ENCODE data around the gene TSNAXIP1. TPM values are rescaled to one million over a fixed set of nuclear protein-coding genes. Genes with fewer than 3 reads are reported as not detected.

The TSNAXIP1 gene
- total and polyA plus RNA-seq, 9 of the 15 experiments (the other 6 are each of a cell fraction or from before 2014, with no cell fraction given), result 0.03 to 0.24 (median 0.11) TPM; not detected in 4

- BruUV-seq (replicated peaks), result no TSS peak
- ATAC-seq, result no peak
- TF ChIP-seq, protein P1, sequence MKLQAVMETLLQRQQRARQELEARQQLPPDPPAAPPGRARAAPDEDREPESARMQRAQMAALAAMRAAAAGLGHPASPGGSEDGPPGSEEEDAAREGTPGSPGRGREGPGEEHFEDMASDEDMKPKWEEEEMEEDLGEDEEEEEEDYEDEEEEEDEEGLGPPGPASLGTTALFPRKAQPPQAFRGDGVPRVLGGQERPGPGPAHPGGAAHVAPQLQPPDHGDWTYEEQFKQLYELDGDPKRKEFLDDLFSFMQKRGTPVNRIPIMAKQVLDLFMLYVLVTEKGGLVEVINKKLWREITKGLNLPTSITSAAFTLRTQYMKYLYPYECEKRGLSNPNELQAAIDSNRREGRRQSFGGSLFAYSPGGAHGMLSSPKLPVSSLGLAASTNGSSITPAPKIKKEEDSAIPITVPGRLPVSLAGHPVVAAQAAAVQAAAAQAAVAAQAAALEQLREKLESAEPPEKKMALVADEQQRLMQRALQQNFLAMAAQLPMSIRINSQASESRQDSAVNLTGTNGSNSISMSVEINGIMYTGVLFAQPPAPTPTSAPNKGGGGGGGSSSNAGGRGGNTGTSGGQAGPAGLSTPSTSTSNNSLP (IDR thresholded peaks at IDR 0.05; ENCODE audit: borderline replicate concordance, low read depth, low read length), result no peak
- TF ChIP-seq ZNF586 (CRISPR knock-in tag; conservative IDR thresholded peaks at IDR 0.05) (no peak), RFX1 (IDR thresholded peaks at IDR 0.05) (no peak), ZBTB40 (IDR thresholded peaks at IDR 0.05) (no peak), ZBTB40 (CRISPR knock-in tag; IDR thresholded peaks at IDR 0.05) (no peak), NUFIP1 (IDR thresholded peaks at IDR 0.05; ENCODE audit: partially characterized antibody) (no peak), TFE3 (CRISPR knock-in tag; IDR thresholded peaks at IDR 0.05) (no peak)
- TF ChIP-seq, protein P2, sequence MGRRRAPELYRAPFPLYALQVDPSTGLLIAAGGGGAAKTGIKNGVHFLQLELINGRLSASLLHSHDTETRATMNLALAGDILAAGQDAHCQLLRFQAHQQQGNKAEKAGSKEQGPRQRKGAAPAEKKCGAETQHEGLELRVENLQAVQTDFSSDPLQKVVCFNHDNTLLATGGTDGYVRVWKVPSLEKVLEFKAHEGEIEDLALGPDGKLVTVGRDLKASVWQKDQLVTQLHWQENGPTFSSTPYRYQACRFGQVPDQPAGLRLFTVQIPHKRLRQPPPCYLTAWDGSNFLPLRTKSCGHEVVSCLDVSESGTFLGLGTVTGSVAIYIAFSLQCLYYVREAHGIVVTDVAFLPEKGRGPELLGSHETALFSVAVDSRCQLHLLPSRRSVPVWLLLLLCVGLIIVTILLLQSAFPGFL (CRISPR knock-in tag; IDR thresholded peaks at IDR 0.05), result no peak
Observed at GRCh38 chr16:67770346-67770991, 36.2 kb upstream of the TSNAXIP1 start.

More at GRCh38 chr16:67770346-67770991, 36.2 kb upstream of the TSNAXIP1 start:
- in situ Hi-C loops (cut with MboI), result no loop called here
- H3K27ac ChIP-seq (ENCODE audit: extremely low read depth, low read depth, low read length), result no peak overlapping the region
- H3K4me1 ChIP-seq (replicated peaks in 1 of 2; ENCODE audit: control insufficient read depth in 2 of 2, insufficient read depth in 2 of 2, low read length in 2 of 2), result peaks cover 12 to 17% of the 10 kb centered on the region in 2 experiments; a peak in 4 of 5 replicates
- intact Hi-C loops (cut with micrococcal nuclease), result no loop called here
- no peak overlapping the region for H3K4me2 ChIP-seq (ENCODE audit: insufficient read depth, low read length)
- DNase-seq (ENCODE audit: extremely low read depth in 1 of 4, low spot score in 3 of 4), result no peak
- no peaks in the 10 kb centered on the region for H3K9me1 ChIP-seq (ENCODE audit: control insufficient read depth, insufficient read depth, low read length)
- no peaks in the 10 kb centered on the region for H4K20me1 ChIP-seq (replicated peaks; ENCODE audit: control insufficient read depth, insufficient read depth, low read length)
- CTCF ChIA-PET (ENCODE audit: low intra/inter-chr PET ratio), result no interaction called here
- 92% methylated on average over 6 of the region's 6 CpGs for WGBS (ENCODE audit: insufficient coverage, low coverage, missing lambda C conversion rate)
- POLR2A ChIA-PET, result interaction anchor here (0.7 to 1.5 kb wide), 5 partner anchors 8 to 493 kb away, joined by 3 to 4 read pairs (median 3); no protein-coding TSS in a partner anchor
- H3K36me3 ChIP-seq (ENCODE audit: control insufficient read depth, insufficient read depth, low read length), result peaks cover 29% of the 10 kb centered on the region; the same call in 2 of the 3 replicates
- no peak overlapping the region for H3K4me3 ChIP-seq
- peaks cover 23% of the 10 kb centered on the region for H3K79me2 ChIP-seq (ENCODE audit: control insufficient read depth, insufficient read depth, low read length)
- FAIRE-seq, result no peak
- H3K27me3 ChIP-seq (ENCODE audit: control insufficient read depth in 2 of 2, insufficient read depth in 2 of 2, low read length in 2 of 2), result no peaks in the 10 kb centered on the region
- H2AFZ ChIP-seq (ENCODE audit: low read depth, low read length), result no peak overlapping the region
- H3K9ac ChIP-seq (ENCODE audit: insufficient read depth in 1 of 2, low read depth in 2 of 2, low read length in 2 of 2), result no peak overlapping the region
- H3K9me3 ChIP-seq (replicated peaks; ENCODE audit: control insufficient read depth, insufficient read depth, low read depth, low read length), result no peaks in the 10 kb centered on the region

All from K562 (cell line).